GM18498 (cell line): ENCODE measurements around the gene TMEM154.
A peak's percentile ranks its signal among the peaks of the same experiment; 100 is the strongest.

ENCODE experiments used
- ATAC-seq: cut with Tn5 transposase; IDR thresholded peaks from one replicate; pipeline ENCODE4 v1.9.1; 2021; ENCODE audit warnings: mild to moderate bottlenecking, moderate library complexity; ENCODE audit not compliant: unreplicated experiment

TMEM154 gene, protein sequence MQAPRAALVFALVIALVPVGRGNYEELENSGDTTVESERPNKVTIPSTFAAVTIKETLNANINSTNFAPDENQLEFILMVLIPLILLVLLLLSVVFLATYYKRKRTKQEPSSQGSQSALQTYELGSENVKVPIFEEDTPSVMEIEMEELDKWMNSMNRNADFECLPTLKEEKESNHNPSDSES

DNA sequence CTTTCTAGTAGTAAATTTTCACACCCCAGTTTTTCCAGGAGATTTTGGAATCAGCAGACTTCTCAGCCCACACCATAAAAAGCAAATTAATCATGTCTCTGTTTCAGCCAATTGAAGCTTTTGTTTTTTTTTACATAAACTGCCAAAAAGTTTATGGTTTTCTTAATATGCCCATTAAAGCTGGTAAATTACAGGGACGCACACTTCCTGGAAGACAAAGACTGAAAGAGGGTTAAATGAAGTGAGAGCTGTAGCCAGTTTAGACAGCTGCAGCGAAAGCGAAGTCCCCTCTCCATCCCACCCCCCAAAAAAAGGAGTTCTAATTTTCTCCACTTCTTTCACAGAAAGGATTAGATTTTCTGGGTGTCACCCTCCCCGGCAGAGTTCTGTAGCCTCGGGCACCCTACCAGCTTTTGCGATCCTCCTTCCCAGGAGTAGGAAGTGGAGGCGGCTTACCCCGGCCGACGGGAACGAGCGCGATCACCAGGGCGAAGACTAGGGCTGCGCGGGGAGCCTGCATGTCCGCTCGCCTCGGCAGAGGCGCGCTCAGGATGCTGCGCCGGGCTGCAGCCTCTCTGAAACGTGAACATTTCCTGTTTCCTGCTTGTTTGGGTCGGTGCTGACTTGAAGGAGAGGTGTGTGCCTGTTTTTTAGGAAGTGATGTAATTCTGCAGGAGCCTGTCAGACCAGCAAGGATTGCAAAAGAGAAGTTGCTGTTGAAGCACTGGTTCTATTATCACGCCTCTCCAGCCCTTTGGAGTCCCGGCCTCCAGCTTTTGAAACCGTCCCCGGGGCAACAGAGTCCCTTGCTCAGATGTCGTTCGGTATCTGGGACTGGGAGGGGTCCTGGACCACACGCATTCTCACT is at the start of gene TMEM154:
Gene TMEM154, minus strand, starts transcription at position 584 of the 868 bp plus-strand sequence. Its CDS starts 64 bp downstream, at position 520.
- peak; percentile 77 for ATAC-seq

DNA sequence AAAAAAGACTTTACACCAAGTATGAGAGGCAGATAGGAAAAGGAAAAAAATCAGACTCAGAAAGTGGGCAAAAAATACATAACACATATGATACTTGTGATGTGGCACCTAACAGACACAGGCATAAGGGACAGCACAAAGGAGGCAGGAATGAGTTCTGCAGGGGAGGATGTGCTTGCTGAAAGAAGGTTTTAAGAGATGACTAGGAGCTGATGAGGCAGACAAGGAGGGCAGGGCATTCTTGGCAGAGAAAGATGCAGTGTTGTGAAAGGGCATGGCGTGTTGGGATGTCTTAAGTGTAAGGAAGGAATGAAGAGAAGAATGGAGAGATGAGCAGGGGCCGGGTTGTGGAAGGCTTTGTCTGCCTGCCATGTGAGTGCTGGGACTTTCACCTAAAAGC is 49.7 kb upstream of the TMEM154 start:
- ATAC-seq: no peak

- ATAC-seq: no peak
These were observed 48.5 kb upstream of the TMEM154 start for GRCh38 chr4:152728343-152728742.

DNA sequence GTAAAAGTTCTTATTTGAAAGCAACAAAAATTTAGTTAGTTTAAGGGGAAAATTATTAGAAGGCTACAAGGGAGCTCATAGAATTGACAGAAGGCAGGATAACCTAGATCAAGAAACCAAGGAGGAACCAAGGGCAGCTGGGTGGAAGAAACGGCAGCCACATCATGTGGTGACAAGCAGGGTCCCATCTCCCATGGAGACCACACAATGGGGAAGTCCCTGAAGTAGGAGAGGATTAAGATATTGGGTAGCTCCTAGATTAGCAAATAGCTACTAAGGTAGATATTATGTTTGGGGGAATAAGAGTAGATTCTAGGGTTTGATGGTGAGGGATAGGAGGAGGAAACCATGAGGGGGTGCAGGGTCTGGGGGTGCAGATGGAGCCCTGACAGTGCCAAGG is 48.0 kb upstream of the TMEM154 start:
- ATAC-seq: no peak

- ATAC-seq: no peak
These were observed 44.7 kb upstream of the TMEM154 start for GRCh38 chr4:152724494-152724893.

DNA sequence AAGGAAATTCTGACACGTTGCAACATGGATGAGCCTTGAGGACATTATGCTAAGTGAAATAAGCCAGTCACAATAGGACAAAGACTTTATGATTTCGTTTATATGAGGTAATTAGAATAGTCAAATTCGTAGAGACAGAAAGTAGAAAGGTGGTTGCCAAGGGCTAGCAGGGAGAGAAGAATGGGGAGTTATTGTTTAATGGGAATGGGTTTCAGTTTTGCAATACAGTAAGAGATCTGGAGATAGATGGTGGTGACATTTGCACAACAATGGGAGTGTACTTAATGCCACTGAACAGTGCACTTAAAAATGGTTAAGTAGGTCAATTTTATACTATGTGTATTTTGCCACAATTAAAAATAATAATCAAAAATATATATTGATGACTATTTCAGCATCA is 43.4 kb upstream of the TMEM154 start:
- ATAC-seq: no peak

DNA sequence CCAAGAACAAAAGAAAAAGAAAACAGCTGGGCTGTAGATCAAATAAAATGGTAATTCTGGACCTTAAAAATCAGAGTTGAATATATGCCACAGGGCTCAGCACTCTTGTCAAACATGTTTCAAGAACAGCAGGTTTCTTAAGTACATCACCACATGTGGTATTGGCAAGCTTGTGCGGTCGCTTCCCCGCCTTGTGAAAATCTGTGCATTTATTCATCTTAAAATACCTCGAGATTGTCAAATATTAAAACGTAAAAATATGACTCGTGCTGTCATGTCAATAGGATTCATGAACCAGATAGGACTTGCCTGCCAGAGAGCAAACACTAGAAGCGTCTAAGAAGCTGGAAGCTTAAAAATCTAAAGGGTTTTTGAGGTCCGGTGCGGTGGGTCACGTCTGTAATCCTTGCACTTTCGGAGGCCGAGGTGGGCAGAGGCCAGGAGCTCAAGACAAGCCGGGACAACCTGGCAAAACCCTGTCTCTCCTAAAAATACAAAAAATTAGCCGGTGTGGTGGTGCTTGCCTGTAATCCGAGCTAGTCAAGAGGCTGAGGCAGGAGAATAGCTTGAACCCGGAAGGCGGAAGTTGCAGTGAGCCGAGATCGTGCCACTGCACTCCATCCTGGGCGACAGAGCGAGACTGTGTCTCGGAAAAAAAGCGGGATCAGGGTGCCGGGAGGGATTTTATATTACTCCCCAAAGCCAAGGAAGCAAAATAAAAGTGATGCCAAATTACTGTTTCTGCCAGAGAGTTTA is 40.2 kb upstream of the TMEM154 start:
- ATAC-seq: no peak

DNA sequence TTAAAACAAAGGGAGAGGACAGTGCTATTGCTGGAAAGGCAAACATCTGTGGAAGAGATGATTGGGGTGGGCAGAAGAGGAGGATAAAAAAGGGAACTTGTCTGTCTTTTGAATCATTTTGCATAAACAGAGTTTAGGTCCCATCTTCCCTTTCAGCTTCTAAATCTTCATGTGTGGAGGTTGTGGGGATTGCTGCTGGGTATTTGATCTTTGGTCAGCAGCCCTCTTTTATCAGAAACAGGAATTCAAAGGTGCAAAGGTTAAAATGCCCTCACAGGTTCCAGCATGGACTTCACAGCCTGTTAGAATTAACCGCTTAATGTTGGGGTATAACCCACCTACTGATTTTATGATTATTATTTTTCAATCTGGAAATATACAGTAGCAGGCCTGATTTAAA is 39.5 kb upstream of the TMEM154 start:
- ATAC-seq: no peak

DNA sequence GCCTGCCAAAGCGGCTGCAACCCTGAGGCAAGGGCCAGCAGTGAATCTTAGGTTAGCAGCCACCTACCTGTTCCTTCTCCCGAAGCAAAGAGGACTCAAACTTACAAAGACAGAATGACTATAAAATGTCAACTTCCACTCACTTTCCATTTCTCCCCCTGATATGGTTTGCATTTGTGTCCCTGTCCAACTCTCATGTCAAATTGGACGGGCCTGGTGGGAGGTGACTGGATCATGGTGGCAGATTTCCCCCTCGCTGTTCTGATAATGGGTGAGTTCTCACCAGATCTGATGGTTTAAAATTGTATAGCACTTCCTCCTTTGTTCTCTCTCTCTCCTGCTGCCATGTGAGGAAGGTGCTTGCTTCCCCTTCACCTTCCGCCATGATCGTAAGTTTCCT is 35.3 kb upstream of the TMEM154 start:
- no peak for ATAC-seq

DNA sequence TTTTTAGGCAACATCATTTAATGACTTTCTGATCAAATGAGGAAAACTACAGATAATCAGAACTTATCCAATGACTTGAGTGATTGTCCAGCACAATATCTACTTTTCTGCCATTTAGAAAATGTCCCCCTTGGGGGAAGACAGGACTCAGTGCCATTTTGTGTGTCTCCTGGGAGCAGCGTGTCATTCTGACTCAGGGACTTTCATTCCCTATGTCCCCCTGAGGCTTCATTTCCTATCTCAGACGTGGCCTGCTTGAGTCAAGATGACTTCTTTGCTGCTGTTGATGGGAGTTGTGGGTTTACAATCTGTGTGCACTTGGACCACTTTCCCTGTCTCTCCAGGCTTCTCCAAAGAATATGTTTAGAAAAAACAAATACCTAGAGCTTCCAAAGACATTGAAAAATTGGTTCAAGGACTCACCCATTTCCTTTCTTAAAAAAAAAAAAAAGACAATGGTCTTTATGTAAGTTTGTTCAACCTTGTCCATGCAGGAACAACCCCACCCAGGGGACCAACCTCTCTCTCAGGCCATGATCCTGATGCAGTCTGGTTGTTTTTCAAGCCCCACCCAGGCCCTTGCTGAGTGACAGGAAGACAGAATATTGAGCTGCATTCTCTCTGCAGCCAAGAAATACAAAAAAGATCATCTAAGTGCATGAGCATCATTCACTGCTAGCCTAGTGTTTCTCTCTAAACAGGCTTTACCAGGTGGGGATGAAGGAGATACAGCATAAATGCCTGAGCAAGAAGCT is 34.3 kb upstream of the TMEM154 start:
- ATAC-seq: no peak

- ATAC-seq: no peak
These were observed 30.1 kb upstream of the TMEM154 start for GRCh38 chr4:152709675-152710438.

- no peak for ATAC-seq
These were observed 29.0 kb upstream of the TMEM154 start for GRCh38 chr4:152708796-152709195.

- no peak for ATAC-seq
These were observed 28.6 kb upstream of the TMEM154 start for GRCh38 chr4:152708361-152708760.

- ATAC-seq: no peak
These were observed 27.8 kb upstream of the TMEM154 start for GRCh38 chr4:152707632-152708031.

DNA sequence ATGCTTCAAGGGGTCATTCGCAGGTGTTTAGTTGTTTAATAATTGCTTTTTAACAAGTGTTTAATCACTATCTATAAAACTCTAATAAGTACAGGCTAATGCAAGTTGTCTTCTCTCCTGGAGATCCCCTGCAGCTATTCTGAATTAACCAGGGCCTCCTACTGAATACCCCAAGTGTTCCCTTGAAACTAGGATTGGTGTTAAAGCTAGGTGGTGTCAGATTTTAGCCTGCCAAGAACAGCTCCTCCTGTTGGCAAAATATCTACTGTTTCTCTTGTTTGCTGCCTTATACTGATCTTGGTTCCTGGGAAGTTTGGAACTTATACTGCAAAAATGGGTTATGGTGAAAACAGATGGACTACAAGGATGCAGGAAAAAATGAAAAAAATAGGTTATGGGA is 26.1 kb upstream of the TMEM154 start:
- no peak for ATAC-seq

DNA sequence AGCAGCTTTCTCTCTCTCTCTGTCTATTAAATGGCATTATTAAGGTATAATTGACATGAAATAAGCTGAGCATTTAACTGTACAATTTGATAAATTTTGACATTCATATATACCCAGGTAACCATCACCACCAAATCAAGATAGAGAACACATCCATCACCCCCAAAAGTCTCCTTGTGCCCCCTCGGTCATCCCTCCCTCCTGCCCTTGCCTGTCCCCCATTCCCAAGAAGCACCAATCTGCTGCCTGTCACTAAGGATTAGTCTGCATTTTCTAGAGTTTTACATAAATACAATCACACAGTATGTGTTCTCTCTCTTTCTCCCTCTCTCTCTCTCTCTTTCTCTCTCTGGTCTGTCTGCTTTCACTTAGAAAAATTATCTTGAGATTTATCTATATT is 25.0 kb upstream of the TMEM154 start:
- no peak for ATAC-seq

DNA sequence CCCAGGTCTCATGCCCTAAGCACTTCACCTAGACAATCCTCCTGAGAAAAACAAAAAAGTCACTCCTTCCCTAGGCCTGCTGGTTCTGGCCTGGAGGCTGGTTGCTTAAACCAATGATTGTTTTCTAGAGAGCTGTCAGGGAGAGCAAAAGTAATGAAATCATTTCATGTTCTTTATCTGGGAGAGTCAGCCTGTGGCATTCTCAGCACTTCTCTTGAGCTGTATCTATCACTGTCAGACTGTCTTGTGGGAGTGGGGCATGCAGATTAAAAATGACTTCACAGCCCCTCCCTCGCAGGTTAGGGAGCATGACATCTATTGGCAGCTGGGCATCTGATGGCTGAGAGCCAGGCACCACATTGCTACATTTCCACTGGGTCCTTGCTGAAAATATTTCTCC is 20.4 kb upstream of the TMEM154 start:
- no peak for ATAC-seq

DNA sequence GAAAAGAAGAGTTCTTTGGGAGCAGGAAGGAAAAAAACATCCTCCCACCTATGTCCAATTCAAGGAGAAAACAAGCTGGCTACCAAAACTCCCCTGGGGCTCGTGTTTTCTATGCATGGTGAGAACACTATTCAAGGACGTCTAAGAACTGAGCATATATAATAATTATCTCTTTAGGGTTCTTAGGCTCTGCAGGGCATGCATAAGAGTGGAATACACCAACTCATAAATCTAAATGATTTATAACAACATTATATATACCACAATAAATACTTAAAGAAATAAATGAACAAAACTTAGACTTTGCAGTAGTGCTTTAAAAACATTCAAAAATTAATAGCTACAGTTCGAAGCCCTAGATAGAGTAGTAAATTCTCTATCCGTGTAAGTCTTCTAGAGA is 19.5 kb upstream of the TMEM154 start:
- no peak for ATAC-seq

GRCh38 chr4:152698089-152698499 is 18.3 kb upstream of the TMEM154 start:
- no peak for ATAC-seq
